Measurements from ENCODE around the gene RPTOR.
A peak's percentile ranks its signal among the peaks of the same experiment; 100 is the strongest.

The RPTOR gene

DNA sequence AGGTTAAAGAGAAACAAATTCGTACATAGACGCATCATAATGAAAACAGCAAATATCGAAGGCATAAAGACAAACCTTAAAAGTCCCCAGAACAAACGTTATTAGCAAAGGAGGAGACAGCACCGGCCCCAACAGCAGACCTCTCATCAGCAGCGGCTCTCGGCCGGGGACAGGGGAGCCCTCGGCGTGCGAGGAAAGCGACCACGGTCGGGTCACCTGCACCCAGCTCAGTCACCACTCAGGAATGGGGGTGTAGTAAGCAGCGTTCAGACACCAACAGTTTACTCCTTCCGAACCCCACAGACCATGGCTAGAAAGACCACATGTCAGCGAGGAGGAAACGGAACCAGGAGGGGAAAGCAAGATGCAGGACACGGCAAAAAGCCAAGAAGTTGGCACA lies 337.7 kb downstream of the RPTOR start:
- peak; percentile 7 for DNase-seq (ENCODE audit: low spot score)

DNA sequence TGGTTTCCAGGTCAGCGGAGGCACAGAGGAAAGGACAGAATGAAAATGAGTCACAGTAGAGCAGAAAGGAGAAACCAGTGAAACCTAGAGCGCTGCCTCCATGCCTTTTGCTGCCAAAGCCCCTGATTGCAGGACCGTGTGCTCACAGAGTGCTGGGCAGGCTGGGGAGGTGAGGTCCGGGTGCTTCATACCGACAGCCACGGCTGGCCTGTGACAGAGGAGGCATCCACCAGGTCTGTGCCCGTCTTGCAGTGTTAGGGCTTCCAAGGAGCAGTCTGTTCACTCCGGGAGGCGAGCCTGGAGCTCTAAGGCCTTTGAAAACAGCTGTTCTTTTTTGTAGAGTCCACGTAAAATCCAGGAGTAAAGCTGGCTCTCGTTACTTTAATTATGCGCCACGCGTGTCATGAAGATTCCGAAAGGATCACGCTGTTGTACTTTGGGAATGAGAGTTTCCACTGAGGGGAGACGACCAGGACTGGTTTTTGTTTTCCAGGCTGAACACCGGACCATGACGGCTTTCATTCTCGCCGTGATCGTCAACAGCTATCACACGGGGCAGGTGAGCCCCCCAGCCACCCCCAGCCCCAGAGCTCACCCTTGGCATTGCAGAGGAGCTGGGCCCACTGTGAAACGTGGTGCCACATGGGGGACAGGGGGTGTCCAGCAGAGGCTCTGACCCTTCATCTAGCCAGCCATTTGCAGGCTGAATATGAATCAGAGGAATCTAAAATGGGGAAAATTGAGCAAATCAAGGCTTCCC lies 338.5 kb downstream of the RPTOR start:
- DNase-seq (ENCODE audit: low spot score), result peak; percentile 6

DNA sequence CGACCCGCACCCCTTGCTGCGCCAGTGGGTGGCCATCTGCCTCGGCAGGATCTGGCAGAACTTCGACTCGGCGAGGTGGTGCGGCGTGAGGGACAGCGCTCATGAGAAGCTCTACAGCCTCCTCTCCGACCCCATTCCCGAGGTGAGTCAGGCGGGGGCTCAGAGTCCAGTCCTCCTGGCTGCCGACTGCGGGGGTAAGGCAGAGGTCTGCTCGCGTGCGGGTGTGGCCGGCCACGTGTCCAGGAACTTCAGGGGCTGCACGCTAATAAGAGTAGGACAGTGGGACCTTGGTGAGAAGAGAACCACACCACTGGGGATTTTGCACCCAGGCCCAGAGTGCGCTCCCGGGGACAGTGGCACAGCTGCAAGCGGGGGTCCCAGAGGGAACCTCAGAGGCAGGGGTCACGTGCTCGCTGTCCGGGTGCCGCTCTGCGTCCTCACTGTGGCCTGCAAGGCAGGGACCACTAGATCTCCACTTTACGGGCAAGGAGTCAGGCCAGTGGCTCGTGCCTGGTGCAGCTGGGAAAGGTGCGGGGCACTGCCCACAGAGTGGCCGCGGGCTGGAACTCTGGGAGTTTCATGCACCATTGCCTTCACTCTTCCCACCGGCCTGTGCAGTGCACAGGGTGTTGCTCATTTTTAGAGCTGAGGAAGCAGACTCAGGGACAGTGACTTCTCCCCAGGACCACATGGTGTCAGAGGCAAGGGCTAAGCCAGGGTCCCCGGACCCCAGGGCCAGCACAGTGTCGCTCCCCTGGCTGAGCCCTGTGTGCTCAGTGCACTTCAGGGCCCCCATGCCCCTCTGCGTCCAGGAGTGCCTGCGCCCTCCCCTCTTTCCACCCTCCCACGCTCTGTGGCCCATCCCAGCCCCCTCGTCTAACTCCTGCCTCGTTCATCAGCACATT lies 339.4 kb downstream of the RPTOR start:
- DNase-seq (ENCODE audit: low spot score), result peak; percentile 6

DNA sequence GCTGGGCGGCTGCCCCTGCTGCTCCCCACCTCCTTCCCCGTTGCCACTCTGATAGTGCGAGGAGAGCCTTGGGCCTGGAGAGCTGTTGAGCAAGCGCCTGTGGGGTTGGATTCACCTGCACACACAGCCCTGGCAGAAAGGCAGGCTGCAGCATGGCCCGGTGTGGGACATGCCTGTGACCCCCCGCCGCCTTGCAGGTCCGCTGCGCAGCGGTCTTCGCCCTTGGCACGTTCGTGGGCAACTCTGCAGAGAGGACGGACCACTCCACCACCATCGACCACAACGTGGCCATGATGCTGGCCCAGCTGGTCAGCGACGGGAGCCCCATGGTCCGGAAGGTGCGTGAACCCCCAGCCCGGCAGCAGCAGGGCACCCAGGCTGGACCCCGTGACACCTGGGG lies 340.2 kb downstream of the RPTOR start:
- DNase-seq (ENCODE audit: low spot score), result peak; percentile 5

DNA sequence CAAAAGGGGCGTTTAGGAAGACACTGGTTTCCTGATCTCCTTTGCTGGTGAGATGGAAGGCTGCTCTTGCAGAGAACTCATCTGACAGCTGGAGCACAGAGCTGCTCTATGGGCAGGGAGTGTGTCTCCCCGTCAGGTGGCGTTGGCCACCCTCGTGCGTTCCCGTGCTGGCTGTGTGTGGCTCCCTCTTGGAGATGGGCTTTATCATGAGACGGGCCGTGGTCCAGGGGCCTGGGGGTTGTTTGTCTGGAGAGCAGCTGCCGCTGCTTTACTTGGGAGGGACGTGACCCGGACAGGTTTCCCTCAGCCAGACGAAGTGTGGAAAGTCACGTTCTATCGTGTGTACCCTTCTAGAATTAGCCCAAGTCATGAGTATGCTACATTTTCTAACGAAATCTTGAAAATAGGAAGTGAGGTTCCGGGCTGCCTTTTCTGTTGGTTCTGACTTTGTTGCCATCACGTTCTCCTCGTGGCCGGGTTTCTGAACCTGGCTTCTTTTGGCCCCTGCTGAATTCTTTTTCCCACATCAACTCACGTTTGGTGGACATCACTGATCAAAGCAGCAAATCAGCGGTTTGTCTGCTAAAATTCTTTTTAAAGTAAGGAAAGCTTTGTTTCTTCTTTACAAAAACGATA lies 341.4 kb downstream of the RPTOR start:
- peak; percentile 9 for DNase-seq (ENCODE audit: low spot score)

DNA sequence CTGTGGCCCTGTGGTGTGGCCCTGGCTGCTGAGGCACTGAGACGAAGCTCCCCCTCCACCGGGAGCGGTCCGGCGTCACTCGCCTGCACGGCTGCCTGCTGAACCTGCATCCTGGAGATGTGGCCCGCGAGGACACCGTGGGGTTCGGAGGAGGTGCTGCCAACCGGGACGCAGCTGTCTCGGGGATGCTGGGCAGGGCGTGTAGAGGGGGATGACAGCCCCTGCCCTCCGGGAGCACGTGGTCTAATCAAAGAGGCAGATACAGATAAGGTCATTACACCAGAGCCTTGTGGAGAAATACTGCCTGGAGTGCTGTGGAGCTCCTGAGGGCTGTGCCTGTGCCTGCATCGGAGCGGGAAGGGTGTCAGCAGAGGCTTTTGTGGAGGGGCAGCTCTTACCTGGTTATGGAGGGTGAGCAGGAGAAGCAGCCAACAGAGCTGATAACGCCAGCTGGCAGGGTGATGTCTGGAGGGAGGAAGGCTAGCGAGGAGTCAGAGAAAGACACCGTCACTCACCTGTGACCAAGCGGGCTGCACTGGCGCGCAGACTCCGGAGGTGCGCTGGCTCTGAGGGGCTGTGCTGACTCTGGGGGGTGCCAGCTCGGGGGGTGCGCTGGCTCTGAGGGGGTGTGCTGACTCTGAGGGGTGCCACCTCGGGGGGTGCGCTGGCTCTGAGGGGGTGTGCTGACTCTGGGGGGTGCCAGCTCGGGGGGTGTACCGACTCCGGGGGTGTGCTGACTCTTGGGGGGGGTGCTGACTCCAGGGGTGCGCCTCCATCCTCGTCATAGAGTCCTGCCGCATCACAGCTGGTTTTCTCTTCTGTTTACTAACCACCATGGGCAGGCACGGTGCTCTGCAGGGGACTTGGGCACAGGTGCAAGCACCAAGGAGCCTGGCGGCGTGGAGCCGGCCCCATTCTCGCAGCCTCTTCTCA lies 342.3 kb downstream of the RPTOR start:
- DNase-seq (ENCODE audit: low spot score), result peak; percentile 24

DNA sequence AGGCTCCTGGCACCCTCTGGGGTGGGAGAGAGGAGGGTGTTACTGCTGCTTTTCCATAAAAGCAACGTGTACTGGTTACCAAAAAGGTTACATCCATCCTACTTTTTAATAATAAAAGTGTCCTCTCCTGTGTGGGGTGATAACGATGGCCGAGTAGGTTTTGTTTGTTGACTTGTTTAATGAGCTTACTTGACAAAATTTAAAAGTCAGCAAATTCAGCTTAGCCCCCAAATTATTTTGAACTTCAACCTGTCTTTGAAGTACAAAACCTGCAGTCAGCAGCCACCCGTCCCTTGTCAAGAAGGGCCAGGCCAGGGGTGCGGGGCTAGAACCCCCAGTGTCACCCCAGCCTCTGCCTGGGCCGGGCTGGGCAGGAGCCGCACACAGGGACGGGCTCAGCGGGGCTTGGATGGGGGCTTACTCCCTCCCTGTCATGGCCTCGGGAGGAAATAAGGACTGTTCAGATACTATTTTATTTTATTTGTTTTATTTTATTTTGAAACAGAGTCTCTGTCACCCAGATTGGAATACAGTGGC lies 343.1 kb downstream of the RPTOR start:
- peak; percentile 3 for DNase-seq (ENCODE audit: low spot score)

DNA sequence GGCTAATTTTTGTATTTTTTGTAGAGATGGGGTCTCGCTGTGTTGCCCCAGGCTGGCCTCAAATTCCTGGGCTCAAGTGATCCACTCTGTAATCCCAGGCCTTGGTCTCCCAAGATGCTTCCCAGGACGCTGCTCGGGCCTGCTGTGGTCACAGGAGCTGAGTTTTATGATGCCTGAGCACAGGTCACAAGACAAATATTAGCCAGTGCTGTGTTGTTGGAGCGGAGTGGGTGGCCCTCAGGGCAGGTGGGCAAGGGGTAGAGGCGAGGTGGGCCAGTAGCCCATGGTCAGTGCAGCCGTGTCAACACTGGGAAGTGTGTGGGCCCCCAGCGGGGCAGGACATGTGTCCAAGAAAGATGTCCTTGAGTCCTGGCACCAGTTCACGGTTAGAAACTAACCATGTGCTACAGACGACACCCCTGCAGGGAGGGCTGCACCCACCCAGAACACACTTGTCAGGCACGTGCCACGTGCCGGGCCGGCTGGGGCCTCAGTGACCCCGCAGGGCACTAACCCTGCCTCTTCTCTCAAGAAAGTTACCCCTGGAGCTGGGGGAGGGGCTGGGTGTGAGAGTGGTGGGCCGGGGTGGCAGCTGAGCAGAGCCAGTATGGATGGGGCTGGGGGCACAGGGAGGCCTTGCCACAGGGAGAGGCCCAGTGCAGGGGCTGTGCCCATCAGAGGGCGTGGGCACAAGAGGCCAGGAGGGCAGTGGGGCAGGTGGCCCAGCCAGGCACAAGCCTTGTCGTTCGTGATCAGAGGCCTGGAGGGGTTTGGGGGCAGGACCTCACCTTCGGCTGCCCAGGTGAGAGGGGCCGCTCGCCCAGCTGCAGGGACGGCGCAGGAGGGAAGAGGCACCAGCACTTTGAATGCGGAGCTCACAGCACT lies 343.9 kb downstream of the RPTOR start:
- DNase-seq (ENCODE audit: low spot score), result peak; percentile 16

DNA sequence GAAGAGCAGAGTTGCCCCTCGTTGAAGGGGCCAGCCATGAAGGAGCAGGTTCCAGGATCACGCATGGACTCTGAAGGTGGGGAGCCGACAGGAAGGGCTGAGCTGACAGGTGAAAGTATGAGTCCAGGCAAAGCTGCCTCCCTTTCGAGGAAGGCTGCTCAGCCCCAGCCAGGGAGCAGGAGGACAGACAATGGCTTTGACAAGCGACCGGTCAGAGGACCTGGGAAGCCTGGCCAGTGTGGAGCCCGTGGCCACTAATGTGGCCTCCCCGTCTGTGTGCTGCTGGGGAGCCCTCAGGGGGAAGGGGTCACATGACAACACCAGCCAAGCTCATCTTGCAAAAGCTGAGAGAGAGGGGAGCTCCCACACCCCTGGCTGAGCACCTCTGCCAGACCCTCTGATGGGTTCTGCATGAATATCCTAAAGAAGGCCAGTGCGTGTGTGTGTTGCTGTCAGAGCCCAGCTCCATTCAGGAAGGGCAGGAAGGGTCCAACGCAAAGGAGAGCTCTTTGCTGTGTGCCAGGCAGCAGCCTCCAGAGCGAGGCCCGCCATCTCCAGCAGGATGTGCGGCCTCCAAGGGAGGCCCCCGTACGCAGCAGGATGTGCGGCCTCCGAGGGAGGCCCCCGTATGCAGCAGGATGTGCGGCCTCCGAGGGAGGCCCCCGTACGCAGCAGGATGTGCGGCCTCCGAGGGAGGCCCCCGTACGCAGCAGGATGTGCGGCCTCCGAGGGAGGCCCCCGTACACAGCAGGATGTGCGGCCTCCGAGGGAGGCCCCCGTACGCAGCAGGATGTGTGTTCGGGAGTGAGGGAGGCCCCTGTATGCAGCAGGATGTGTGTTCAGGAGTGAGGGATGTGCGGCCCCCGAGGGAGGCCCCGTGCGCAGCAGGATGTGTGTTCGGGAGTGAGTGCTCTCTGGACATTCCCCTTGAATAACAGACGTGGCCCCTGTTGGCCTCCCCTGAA lies 344.9 kb downstream of the RPTOR start:
- DNase-seq (ENCODE audit: low spot score), result peak; percentile 8

DNA sequence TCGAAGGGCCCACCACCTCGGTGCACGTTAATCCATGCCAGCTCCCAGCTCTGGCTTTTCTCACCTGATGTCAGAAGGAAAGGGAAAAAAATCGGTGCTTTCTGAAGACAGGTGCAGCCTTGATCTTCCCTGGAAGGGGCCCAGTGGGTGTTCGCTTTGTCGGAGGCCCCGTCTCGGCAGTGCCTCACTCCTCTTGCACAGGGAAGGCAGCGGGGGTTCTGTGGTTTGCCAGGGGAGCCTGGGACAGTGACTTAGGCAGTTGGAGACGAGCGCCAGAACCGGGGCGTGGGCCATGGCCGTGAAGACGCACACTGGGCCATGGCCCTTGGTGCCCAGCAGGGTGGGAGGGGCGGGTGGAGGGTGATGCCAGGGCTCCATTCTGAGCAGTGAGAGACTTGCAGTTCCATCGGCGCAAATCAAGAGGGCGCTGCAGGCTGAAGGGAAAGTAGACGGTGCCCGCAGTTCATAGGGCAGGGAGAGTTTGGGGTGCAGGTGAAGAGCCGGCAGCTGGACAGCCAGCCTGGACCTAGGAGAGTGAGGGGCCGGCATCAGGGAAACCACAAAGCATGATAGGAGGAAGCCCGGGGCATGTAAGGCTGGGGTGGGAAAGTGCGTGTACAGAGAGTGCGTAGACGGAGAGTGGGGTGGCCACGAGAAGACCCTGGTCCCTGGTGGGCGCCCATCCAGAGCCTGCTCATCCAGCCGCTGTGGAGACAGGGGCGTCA lies 345.7 kb downstream of the RPTOR start:
- DNase-seq (ENCODE audit: low spot score), result no peak

DNA sequence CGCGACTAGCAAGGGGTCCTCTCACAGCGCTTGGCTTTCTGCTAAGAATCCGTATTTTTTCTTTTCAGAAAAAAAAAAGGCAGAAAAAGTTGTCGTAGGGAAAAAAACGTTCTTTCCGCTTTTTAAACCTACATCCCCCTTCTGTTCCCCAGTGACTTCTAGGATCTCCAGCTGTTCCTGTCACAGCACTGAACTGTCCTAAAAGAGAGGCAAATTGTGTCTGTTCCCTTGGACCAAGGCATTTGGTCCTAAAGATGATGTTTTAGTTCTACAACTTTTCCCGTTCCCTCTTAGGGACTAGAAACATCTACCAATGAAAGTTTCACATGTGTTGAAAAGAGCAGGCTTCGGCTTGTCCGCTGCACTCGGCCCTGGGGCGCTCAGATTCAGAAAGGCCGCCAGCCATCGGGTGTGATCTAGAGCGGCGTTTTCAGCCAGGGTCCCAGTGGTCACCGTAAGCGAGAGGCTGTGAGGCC lies 346.3 kb downstream of the RPTOR start:
- no peak for DNase-seq (ENCODE audit: low spot score)

DNA sequence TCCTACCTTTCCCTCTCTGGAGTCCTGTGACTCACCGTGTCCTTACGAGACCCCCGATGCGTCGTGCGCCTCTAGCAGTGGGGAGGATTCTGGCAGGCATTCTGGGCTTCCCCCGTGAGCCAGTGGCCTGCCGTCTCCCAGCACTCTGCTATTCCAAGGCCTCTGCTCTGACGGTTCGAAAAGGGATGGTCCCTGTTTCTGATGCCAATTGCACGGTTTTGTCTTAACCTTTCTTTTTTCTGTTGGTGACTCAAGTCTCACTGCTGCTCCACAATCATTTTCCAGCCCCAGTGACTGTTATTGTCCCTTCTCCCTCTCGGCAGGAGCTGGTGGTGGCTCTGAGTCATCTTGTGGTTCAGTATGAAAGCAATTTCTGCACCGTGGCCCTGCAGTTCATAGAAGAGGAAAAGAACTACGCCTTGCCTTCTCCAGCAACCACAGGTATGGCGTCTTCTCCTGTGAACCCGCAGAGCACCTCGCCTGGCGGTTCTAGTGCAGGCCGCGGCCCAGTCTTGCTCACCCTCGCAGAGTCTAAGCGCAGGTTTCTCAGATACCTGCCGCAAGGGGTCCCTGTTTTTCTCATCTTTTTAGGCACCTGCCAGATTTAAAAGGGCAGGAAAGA lies 346.9 kb downstream of the RPTOR start:
- DNase-seq (ENCODE audit: low spot score), result no peak

DNA sequence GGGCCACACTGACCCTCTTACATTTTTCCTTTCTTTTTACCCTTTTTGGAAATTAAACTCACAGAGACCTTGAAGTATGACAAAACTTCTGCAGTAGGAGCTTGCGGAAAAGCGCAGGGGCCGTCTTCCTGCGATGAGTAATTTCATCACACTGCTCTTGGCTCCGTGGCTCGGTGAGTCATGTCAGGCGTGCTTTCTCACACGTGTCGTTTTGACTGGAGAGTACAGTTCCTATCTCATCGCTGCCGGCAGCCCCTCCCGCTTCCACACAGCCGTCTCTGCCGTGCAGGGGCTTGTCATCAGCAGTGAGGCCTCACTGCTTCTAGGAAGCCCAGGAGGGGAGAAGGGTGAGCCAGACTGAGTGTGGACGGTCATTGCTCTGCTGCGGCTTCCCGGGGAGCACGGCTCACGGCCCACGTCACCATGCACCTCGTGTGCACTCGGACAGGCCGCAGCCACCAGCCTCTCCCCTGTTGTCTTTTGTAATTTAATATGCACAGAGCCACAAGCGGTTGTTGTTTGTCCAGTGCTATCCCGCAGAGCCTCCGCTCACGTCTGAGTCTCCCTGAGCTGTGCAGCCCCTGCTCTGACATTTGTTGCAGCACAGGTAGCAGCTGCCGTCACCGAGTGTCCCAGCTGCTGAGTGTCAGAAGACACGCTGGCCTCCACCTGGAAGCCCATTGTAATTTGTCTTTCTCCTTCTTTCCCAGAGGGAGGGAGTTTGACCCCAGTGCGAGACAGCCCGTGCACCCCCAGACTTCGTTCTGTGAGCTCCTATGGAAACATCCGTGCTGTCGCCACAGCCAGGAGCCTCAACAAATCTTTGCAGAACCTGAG lies 347.6 kb downstream of the RPTOR start:
- no peak for DNase-seq (ENCODE audit: low spot score)

DNA sequence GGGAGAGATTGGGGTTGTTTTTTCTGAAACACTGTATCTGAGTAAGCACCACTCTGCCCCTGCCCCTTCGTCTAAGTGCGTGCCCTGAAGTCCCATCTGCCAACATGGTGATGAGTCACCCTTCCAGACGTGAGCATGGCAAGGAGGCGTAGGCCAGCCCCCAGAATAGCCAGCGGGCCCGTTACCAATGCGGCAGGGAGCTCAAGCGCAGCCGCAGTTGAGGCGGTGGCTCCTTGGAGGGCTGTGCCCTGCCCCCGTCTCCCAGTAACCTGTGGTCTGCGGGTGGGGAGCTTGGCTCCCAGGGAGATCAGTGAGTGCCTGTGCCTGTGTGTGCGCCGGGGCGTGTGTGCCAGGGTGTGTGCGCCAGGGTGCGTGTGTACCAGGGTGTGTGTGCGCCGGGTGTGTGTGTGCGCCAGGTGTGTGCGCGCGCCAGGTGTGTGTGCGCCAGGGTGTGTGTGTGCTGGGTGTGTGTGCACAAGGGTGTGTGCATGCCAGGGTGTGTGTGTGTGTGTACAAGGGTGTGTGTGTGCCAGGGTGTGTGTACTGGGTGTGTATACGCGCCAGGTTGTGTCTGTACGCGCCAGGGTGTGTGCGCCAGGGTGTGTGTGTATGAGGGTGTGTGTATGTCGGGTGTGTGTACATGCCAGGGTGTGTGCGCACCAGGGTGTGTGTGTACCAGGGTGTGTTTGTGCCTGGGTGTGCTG lies 348.4 kb downstream of the RPTOR start:
- DNase-seq (ENCODE audit: low spot score), result no peak

DNA sequence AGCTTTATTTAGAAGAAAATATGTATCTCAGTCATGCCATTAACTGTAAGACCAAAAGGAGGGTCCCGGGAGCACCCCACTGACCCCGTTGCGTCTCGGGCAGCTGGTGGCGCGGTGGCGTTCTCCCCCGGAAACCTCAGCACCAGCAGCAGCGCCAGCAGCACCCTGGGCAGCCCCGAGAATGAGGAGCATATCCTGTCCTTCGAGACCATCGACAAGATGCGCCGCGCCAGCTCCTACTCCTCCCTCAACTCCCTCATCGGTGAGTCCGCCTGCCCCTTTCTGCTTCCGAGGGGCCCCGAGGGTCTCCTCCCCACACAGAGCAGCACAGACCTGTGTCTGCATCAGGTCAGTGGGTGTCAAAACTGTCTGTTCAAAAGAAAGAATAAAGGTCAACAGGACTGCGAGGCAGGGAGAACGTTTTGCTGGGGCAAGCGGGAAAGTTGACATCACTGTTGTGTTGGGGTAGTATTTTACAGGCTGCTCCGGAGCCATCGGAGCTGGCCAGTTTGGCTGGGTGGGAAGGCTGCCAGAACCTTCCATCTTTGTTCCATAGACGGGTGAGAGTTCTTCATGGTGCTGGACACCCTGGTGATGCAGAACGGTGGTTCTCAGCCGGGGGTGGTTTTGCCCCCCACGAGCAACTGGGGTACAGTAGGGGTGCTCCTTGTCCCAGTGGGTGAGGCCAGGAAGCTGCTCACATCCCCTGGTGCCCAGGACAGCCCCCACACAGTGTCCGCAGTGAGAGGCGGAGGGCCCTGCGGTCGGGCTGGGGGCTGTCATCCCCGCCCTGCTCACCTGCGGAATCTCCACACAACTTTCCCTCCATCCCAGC lies 349.2 kb downstream of the RPTOR start:
- no peak for DNase-seq (ENCODE audit: low spot score)

DNA sequence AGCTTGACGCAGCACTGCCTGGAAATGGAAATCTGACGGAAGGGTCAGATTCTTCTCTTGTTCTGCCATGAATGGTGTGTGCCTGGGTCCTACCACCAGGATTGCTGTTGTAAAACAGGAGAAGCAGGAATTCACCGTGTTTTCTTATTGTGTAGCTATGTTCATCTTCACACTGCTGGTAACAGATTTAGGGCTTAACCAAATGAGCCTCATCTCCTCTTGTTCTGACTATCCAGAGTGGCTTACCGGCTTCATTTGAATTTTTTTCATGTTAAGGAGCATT lies 349.7 kb downstream of the RPTOR start:
- no peak for DNase-seq (ENCODE audit: low spot score)
